ENCODE data around the gene TKTL2. TPM values are rescaled to one million over a fixed set of nuclear protein-coding genes. Genes with fewer than 3 reads are reported as not detected.
A peak's percentile ranks its signal among the peaks of the same experiment; 100 is the strongest.

The TKTL2 gene
- total RNA-seq, 3 donors from 2014 or later (not counting 1 experiment from before 2014, with no cell fraction given), result not detected

- Mint-ChIP-seq H3K27ac (peak overlapping the region; percentile 92 to 97), H3K9me3 (no peaks in the 10 kb centered on the region), H3K36me3 (no peaks in the 10 kb centered on the region), H3K27me3 (ENCODE audit: low read depth in 2 of 2) (no peaks in the 10 kb centered on the region), H3K4me3 (peak overlapping the region; percentile 82), H3K4me1 (peaks cover 41 to 48% of the 10 kb centered on the region in 2 donors)
- peak in 1 of 2 donors; percentile 50 for DNase-seq
- Histone ChIP-seq H3K4me1 (ENCODE audit: control insufficient read depth, insufficient read depth, low read length) (peaks cover 18% of the 10 kb centered on the region), H3K9me3 (ENCODE audit: control insufficient read depth, insufficient read depth, low read length) (no peaks in the 10 kb centered on the region), H3K27me3 (ENCODE audit: control insufficient read depth, insufficient read depth, low read length) (no peaks in the 10 kb centered on the region), H3K4me3 (ENCODE audit: low read length) (no peak overlapping the region), H3K36me3 (ENCODE audit: control insufficient read depth, insufficient read depth, low read length) (no peaks in the 10 kb centered on the region), H3K27ac (ENCODE audit: low read length) (peak overlapping the region; percentile 36)
- TF ChIP-seq CTCF (IDR thresholded peaks at IDR 0.05), result no peak
- 0% methylated on average over 1 of the region's 1 CpG for WGBS (ENCODE audit: insufficient coverage)
- intact Hi-C loops (cut with micrococcal nuclease), result loop anchor here (2.0 kb wide), 1 partner anchor 49 kb away; no protein-coding TSS in a partner anchor
- ATAC-seq, result no peak
These were observed 22.3 kb upstream of the TKTL2 start for GRCh38 chr4:163495900-163496299.

GRCh38 chr4:163494360-163495241 is 21.0 kb upstream of the TKTL2 start, which contains the start of gene TMA16:
Gene TMA16, plus strand, starts transcription at chr4:163494690. Its CDS starts 112 bp downstream, at chr4:163494802.
- H3K9me3 ChIP-seq (ENCODE audit: control insufficient read depth, insufficient read depth, low read length), result no peaks in the 10 kb centered on the region
- Mint-ChIP-seq H3K27me3 (ENCODE audit: low read depth in 2 of 2) (peaks cover 0 to 3% of the 10 kb centered on the region in 2 donors), H3K9me3 (no peaks in the 10 kb centered on the region), H3K4me1 (peaks cover 35 to 43% of the 10 kb centered on the region in 2 donors), H3K36me3 (no peaks in the 10 kb centered on the region), H3K4me3 (peak within 1 kb of the TSS; percentile 99), H3K27ac (peak within 1 kb of the TSS; percentile 92 to 97)
- ATAC-seq (peak; percentile 81 to 87 (median 87)), DNase-seq (peak; percentile 63 to 89)
- H3K27me3 ChIP-seq (ENCODE audit: control insufficient read depth, insufficient read depth, low read length), result no peaks in the 10 kb centered on the region
- WGBS (ENCODE audit: insufficient coverage), result under 1% methylated on average over 64 of the region's 64 CpGs
- H3K27ac ChIP-seq (ENCODE audit: low read length), result peak within 1 kb of the TSS; percentile 76
- peaks cover 18% of the 10 kb centered on the region for H3K4me1 ChIP-seq (ENCODE audit: control insufficient read depth, insufficient read depth, low read length)
- TF ChIP-seq CTCF (IDR thresholded peaks at IDR 0.05), result no peak
- intact Hi-C loops (cut with micrococcal nuclease), result loop anchor here (2.0 kb wide), 1 partner anchor 50 kb away; no protein-coding TSS in a partner anchor
- no peaks in the 10 kb centered on the region for H3K36me3 ChIP-seq (ENCODE audit: control insufficient read depth, insufficient read depth, low read length)
- peak within 1 kb of the TSS; percentile 97 for H3K4me3 ChIP-seq (ENCODE audit: low read length)

- TF ChIP-seq CTCF (IDR thresholded peaks at IDR 0.05), result no peak
- Mint-ChIP-seq H3K27ac (peak overlapping the region; percentile 92 to 97), H3K9me3 (no peaks in the 10 kb centered on the region), H3K4me1 (peaks cover 35 to 43% of the 10 kb centered on the region in 2 donors), H3K27me3 (ENCODE audit: low read depth in 2 of 2) (peaks cover 0 to 3% of the 10 kb centered on the region in 2 donors), H3K36me3 (no peaks in the 10 kb centered on the region), H3K4me3 (peak overlapping the region; percentile 99)
- peaks cover 18% of the 10 kb centered on the region for H3K4me1 ChIP-seq (ENCODE audit: control insufficient read depth, insufficient read depth, low read length)
- H3K27me3 ChIP-seq (ENCODE audit: control insufficient read depth, insufficient read depth, low read length), result no peaks in the 10 kb centered on the region
- no peaks in the 10 kb centered on the region for H3K36me3 ChIP-seq (ENCODE audit: control insufficient read depth, insufficient read depth, low read length)
- intact Hi-C loops (cut with micrococcal nuclease), result loop anchor here (2.0 kb wide), 1 partner anchor 51 kb away; no protein-coding TSS in a partner anchor
- WGBS (ENCODE audit: insufficient coverage), result 19% methylated on average over 24 of the region's 28 CpGs
- DNase-seq (peak in 1 of 2 donors; percentile 17), ATAC-seq (peak in 1 of 3 donors; percentile 40)
- H3K9me3 ChIP-seq (ENCODE audit: control insufficient read depth, insufficient read depth, low read length), result no peaks in the 10 kb centered on the region
- H3K27ac ChIP-seq (ENCODE audit: low read length), result peak overlapping the region; percentile 76
- peak overlapping the region; percentile 97 for H3K4me3 ChIP-seq (ENCODE audit: low read length)
These were observed 20.2 kb upstream of the TKTL2 start for GRCh38 chr4:163493643-163494359.

Measured in natural killer cell (primary cell).